Measurements from ENCODE around the gene HS3ST5. TPM values are rescaled to one million over a fixed set of nuclear protein-coding genes. Genes with fewer than 3 reads are reported as not detected.

The HS3ST5 gene
- total RNA-seq, 2 experiments from 2014 or later: not detected

DNA sequence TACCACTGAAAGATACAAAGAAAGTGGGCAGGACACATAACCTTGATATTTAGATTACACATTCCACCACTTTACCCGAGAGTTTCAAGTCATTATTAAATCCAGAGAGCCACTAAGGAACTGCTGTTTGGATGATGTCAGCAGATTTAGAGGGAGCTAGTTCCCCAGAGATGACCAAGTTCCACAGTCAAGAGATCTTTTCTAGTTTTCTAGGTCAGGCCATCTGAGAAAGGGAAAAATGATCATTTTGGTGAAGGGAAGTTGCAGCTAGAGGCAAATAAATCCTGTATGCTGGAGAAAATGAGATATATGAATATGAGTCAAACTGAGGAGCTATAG is 147.8 kb downstream of the HS3ST5 start:
- DNase-seq: no peak
- Mint-ChIP-seq H3K4me1 (ENCODE audit: low read depth) (no peaks in the 10 kb centered on the region), H3K27ac (no peak overlapping the region), H3K27me3 (peaks cover 1% of the 10 kb centered on the region), H3K4me3 (no peak overlapping the region), H3K36me3 (ENCODE audit: low read depth) (no peaks in the 10 kb centered on the region), H3K9me3 (peaks cover 2% of the 10 kb centered on the region)
- ATAC-seq: no peak
- POLR2A ChIA-PET: no interaction called here
- TF ChIP-seq, protein P1, sequence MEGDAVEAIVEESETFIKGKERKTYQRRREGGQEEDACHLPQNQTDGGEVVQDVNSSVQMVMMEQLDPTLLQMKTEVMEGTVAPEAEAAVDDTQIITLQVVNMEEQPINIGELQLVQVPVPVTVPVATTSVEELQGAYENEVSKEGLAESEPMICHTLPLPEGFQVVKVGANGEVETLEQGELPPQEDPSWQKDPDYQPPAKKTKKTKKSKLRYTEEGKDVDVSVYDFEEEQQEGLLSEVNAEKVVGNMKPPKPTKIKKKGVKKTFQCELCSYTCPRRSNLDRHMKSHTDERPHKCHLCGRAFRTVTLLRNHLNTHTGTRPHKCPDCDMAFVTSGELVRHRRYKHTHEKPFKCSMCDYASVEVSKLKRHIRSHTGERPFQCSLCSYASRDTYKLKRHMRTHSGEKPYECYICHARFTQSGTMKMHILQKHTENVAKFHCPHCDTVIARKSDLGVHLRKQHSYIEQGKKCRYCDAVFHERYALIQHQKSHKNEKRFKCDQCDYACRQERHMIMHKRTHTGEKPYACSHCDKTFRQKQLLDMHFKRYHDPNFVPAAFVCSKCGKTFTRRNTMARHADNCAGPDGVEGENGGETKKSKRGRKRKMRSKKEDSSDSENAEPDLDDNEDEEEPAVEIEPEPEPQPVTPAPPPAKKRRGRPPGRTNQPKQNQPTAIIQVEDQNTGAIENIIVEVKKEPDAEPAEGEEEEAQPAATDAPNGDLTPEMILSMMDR (IDR thresholded peaks at IDR 0.05): no peak
- intact Hi-C loops (cut with micrococcal nuclease): no loop called here
- CTCF ChIA-PET: no interaction called here

GRCh38 chr6:114194362-114195026 is 148.3 kb downstream of the HS3ST5 start:
- Mint-ChIP-seq H3K27ac (no peak overlapping the region), H3K27me3 (peaks cover 1% of the 10 kb centered on the region), H3K4me1 (ENCODE audit: low read depth) (no peaks in the 10 kb centered on the region), H3K36me3 (ENCODE audit: low read depth) (no peaks in the 10 kb centered on the region), H3K9me3 (peaks cover 2% of the 10 kb centered on the region), H3K4me3 (no peak overlapping the region)
- TF ChIP-seq, protein P1 (IDR thresholded peaks at IDR 0.05): no peak
- POLR2A ChIA-PET: no interaction called here
- intact Hi-C loops (cut with micrococcal nuclease): no loop called here
- ATAC-seq: no peak
- CTCF ChIA-PET: no interaction called here
- DNase-seq: no peak

DNA sequence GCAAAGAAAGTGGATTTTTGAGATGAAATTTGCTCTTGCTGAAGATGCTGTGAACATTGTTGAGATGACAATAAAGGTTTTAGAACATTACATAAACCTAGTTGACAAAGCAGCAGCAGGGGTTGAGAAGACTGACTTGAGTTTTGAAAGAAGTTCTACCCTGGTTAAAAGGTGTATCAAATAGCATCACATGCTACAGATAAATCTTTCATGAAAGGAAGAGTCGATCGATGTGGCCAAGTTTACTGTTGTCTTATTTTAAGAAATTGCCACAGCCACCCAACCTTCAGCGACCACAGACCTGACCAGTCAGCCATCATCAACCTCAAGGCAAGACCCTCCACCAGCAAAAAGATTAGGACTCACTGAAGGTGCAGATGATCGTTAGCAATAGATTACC is 155.3 kb downstream of the HS3ST5 start:
- POLR2A ChIA-PET: no interaction called here
- intact Hi-C loops (cut with micrococcal nuclease): no loop called here
- no peak overlapping the region for H3K4me3 Mint-ChIP-seq
- no peak overlapping the region for H3K27ac Mint-ChIP-seq
- H3K27me3 Mint-ChIP-seq: peaks cover 1% of the 10 kb centered on the region
- no peak for DNase-seq
- TF ChIP-seq, protein P1 (IDR thresholded peaks at IDR 0.05): no peak
- ATAC-seq: no peak
- CTCF ChIA-PET: no interaction called here
- no peaks in the 10 kb centered on the region for H3K36me3 Mint-ChIP-seq (ENCODE audit: low read depth)
- no peaks in the 10 kb centered on the region for H3K4me1 Mint-ChIP-seq (ENCODE audit: low read depth)
- no peaks in the 10 kb centered on the region for H3K9me3 Mint-ChIP-seq

DNA sequence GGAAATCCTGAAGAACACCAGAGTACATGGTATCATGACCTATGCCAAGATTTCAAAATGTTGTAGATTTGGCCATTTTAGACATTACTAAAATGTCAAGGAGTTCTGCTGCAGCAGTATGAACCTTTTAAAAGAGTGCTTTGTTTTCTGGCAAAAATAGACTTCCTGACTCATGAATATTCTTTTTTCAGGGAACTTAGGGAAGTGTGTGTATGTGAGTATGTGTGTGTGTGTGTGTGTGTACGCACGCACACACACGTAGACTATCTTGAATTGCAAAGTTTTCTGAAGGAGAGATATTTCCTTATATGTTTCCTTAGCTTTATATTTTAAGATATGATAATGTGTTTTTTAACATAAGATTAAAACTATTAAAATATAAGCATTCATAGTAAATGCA is 161.2 kb downstream of the HS3ST5 start:
- Mint-ChIP-seq H3K27ac (no peak overlapping the region), H3K27me3 (no peaks in the 10 kb centered on the region), H3K4me1 (ENCODE audit: low read depth) (no peaks in the 10 kb centered on the region), H3K4me3 (no peak overlapping the region), H3K36me3 (ENCODE audit: low read depth) (no peaks in the 10 kb centered on the region), H3K9me3 (no peaks in the 10 kb centered on the region)
- intact Hi-C loops (cut with micrococcal nuclease): no loop called here
- ATAC-seq (no peak), DNase-seq (no peak)
- ChIA-PET POLR2A (interaction anchor here (0.6 kb wide), 1 partner anchor 556 kb away, joined by 3 read pairs; no protein-coding TSS in a partner anchor), CTCF (no interaction called here)
- TF ChIP-seq, protein P1 (IDR thresholded peaks at IDR 0.05): no peak

- Mint-ChIP-seq H3K36me3 (ENCODE audit: low read depth) (no peaks in the 10 kb centered on the region), H3K4me1 (ENCODE audit: low read depth) (no peaks in the 10 kb centered on the region), H3K9me3 (no peaks in the 10 kb centered on the region), H3K4me3 (no peak overlapping the region), H3K27ac (no peak overlapping the region), H3K27me3 (no peaks in the 10 kb centered on the region)
- intact Hi-C loops (cut with micrococcal nuclease): no loop called here
- ATAC-seq (no peak), DNase-seq (no peak)
- ChIA-PET POLR2A (no interaction called here), CTCF (interaction anchor here (1.1 kb wide), 1 partner anchor 11 kb away, joined by 3 read pairs; no protein-coding TSS in a partner anchor)
- TF ChIP-seq, protein P1 (IDR thresholded peaks at IDR 0.05): no peak
Measured at GRCh38 chr6:114179411-114179810, 163.4 kb downstream of the HS3ST5 start.

Measured in activated CD8-positive, alpha-beta T cell treated with anti-CD3 and anti-CD28 coated beads for 36 hours (primary cell).